Muscle of leg (tissue), 11 donors: Measurements from ENCODE around the gene TMEM236. TPM values are rescaled to one million over a fixed set of nuclear protein-coding genes. Genes with fewer than 3 reads are reported as not detected.

Experiments used
- DNase-seq: peaks from one replicate; pipeline ENCODE4 v3.0.0; 2013
- H3K27ac ChIP-seq: one replicate; pipeline ENCODE4 v1.5.1; 2013; ENCODE audit warnings: mild to moderate bottlenecking, low read length, control low read depth
- H3K27me3 ChIP-seq: one replicate; pipeline ENCODE4 v1.6.1; 2013; ENCODE audit warnings: low read length; ENCODE audit not compliant: control insufficient read depth, insufficient read depth
- H3K36me3 ChIP-seq: one replicate; pipeline ENCODE4 v1.6.1; 2013; ENCODE audit warnings: low read length; ENCODE audit not compliant: control insufficient read depth, insufficient read depth
- H3K4me1 ChIP-seq: one replicate; pipeline ENCODE4 v1.6.1; 2013; ENCODE audit warnings: low read length; ENCODE audit not compliant: control insufficient read depth, insufficient read depth
- H3K4me3 ChIP-seq: one replicate; pipeline ENCODE4 v1.5.1; 2013; ENCODE audit warnings: low read length, control low read depth
- H3K9me3 ChIP-seq: replicated peaks from 2 replicates; pipeline ENCODE4 v1.6.1; 2013; ENCODE audit warnings: low read depth, low read length; ENCODE audit not compliant: control insufficient read depth
- WGBS: methylation state at CpG from one replicate; pipeline ENCODE4 v1.1.5; 2013; ENCODE audit warnings: missing lambda C conversion rate; ENCODE audit not compliant: insufficient coverage; 5-methylcytosine and 5-hydroxymethylcytosine counted together
- polyA plus RNA-seq, 8 donors: library from polyadenylated mRNA; unstranded; fragments of 120-200 nt; gene quantifications; one replicate each; pipeline versions ENCODE4 v1.2.1 to v1.2.3, GENCODE V29; 2013; ENCODE audit warnings: inconsistent platforms in 1 of 8, low replicate concordance in 1 of 8; ENCODE audit not compliant: insufficient read length in 8 of 8, insufficient read depth in 1 of 8
- total RNA-seq: library from RNA; stranded (reverse); fragments of 120-200 nt; gene quantifications from one replicate; pipeline ENCODE4 v1.2.4, GENCODE V29; 2013

The TMEM236 gene
- total and polyA plus RNA-seq, 9 donors = 0.35 to 1.4 (median 0.45) TPM

DNA sequence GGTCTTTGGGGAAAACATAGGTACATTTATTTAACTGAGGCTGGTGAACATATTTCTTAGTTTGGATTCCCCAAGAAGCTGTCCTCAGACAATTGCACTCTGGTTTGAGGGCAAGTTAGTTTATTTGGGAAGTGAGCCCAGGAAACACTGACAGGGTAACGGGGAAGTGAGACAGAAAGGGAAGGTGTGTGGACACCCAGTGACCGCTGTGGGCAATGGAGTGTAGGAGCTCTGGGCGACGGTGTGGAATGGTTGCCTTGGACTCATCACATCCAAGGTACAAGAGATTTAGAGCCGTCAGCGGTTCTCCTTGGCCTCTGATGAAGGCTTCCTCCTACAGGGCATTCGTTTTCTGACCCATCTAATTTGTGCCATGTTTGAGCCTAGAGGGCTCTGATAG, 64.2 kb downstream of the TMEM236 start:
- Histone ChIP-seq H3K27ac (no peak overlapping the region), H3K9me3 (no peaks in the 10 kb centered on the region), H3K4me1 (no peaks in the 10 kb centered on the region), H3K4me3 (no peak overlapping the region), H3K27me3 (peaks cover 2% of the 10 kb centered on the region), H3K36me3 (no peaks in the 10 kb centered on the region)
- DNase-seq = peak; percentile 24
- WGBS = 82% methylated on average over 7 of the region's 7 CpGs

DNA sequence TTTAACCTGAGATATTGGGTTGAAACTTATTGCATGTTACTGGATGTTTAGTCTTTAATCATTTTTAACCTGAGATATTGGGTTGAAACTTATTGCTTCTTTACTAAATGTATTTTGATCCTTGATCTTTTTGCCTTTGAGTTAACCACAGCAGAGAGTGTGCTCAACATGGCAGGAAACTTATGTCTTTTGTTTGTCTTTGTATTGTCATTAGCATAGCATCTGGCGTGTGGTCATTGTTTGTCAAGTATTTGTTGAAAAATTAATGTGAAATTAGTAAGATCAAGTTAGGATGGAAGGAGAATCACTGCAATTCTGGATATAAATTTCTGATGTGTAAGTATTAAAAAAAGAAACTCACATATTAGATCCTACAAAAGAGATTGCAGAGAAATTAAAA, 65.3 kb downstream of the TMEM236 start:
- Histone ChIP-seq H3K27ac (no peak overlapping the region), H3K9me3 (no peaks in the 10 kb centered on the region), H3K4me3 (no peak overlapping the region), H3K4me1 (no peaks in the 10 kb centered on the region), H3K27me3 (peaks cover 2% of the 10 kb centered on the region), H3K36me3 (no peaks in the 10 kb centered on the region)
- no CpG with 5 or more reads among the region's 1 CpG for WGBS
- DNase-seq = no peak

DNA sequence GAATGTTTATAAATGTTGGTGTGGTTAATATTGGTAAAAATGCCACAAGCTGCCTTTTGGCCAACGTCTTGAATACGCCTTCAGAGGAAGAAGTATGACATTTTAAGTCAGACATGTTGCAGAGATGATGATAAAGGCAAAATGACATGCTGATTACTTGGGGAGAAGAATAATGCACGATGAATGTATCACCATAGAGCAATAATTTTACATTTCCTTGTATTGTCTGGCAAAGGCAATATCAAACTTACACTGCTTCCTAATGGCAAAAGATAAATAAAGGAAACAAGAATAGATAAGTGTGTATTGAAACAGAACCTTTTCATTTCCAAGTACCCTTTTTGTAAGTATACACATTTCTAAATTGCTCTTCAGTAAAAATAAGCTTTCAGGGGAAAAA, 65.8 kb downstream of the TMEM236 start:
- Histone ChIP-seq H3K27me3 (peaks cover 2% of the 10 kb centered on the region), H3K36me3 (no peaks in the 10 kb centered on the region), H3K4me3 (no peak overlapping the region), H3K9me3 (no peaks in the 10 kb centered on the region), H3K27ac (no peak overlapping the region), H3K4me1 (no peaks in the 10 kb centered on the region)
- no peak for DNase-seq
- WGBS = 69% methylated on average over 2 of the region's 3 CpGs

DNA sequence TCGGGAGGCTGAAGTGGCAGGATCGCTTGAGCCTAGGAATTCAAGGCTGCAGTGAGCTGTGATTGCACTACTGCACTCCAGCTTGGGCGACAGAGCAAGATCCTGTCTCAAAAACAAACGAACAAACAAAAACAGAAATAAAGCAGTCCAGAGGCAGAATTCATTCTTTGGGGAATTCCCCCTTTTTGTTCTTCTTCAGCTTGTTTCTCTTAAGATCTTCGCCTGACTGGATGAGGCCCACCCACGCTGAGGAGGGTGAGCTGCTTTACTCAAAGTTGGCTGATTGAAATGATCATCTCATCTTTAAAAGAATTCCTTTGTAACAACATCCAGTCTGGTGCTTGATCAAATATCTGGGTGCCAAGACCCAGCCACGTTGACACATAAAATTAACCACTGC, 67.8 kb downstream of the TMEM236 start:
- peaks cover 2% of the 10 kb centered on the region for H3K27me3 ChIP-seq
- no peaks in the 10 kb centered on the region for H3K4me1 ChIP-seq
- H3K27ac ChIP-seq = no peak overlapping the region
- H3K4me3 ChIP-seq = no peak overlapping the region
- WGBS = 89% methylated on average over 3 of the region's 7 CpGs
- no peaks in the 10 kb centered on the region for H3K36me3 ChIP-seq
- DNase-seq = no peak
- no peaks in the 10 kb centered on the region for H3K9me3 ChIP-seq

DNA sequence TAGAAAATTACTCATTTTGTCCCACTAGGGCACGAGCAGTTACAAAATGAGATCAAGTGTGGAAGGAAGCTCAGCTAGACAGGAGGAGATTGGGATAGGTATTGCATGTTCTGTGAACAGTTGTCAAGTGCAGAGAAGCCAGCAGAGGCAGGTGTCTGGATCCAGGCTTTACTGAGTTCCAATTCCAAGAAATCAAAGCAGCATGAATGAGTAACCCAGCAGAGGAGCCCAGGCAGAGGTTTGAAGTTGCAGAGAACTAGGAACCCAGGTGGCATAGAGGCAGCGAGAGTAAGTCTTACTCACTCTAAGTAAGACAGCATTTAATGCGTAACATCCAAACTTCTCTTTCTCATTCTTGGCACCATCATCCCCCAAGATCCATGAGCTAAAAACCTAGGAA, 68.9 kb downstream of the TMEM236 start:
- Histone ChIP-seq H3K9me3 (no peaks in the 10 kb centered on the region), H3K36me3 (no peaks in the 10 kb centered on the region), H3K27ac (no peak overlapping the region), H3K4me1 (no peaks in the 10 kb centered on the region), H3K27me3 (peaks cover 2% of the 10 kb centered on the region), H3K4me3 (no peak overlapping the region)
- WGBS = 63% methylated on average over 2 of the region's 3 CpGs
- no peak for DNase-seq

DNA sequence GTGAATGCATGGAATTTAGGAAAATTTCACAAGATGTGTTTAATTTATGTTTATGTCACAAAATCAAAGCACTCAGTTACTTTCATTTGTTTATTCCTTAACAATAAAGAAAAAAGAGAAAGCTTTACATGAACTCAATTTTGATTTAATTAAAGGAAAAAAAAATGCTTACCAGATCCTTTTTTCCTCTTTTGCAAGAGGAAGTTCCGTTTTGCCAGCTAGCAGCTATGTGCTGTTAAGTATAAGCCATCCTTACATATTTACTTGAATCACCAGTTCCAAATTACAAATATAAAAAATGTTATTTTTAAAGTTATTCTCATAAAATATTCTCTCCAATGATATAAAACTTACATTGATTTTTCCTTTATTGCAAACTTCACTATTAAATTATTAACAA, 69.9 kb downstream of the TMEM236 start:
- DNase-seq = no peak
- WGBS = no CpG with 5 or more reads among the region's 1 CpG
- H3K27ac ChIP-seq = no peak overlapping the region

DNA sequence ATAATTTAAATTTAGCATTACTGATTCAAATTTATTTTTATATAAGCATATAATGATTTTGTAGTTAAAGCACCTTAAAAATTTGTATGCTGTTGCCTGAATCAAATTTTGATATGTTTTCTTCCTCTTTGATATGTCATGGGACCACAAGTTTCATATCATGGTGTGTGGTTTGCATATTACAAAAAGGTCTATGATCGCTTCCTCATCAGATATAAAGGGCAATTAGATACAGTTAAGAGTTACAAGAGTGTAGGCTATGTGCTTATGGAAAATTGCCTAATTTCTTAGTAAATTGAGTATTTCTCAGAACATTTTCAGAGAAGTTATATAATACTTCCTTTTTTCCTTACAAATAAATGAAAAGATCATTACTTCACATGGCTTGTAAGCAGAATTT, 79.3 kb downstream of the TMEM236 start:
- no peak for DNase-seq
- no CpG with 5 or more reads among the region's 1 CpG for WGBS
- Histone ChIP-seq H3K4me1 (no peaks in the 10 kb centered on the region), H3K27ac (no peak overlapping the region), H3K27me3 (no peaks in the 10 kb centered on the region), H3K4me3 (no peak overlapping the region), H3K9me3 (no peaks in the 10 kb centered on the region), H3K36me3 (no peaks in the 10 kb centered on the region)

More for the DNA sequence above, 69.9 kb downstream of the TMEM236 start:
- Histone ChIP-seq H3K4me1 (no peaks in the 10 kb centered on the region), H3K36me3 (no peaks in the 10 kb centered on the region), H3K9me3 (no peaks in the 10 kb centered on the region), H3K4me3 (no peak overlapping the region), H3K27me3 (peaks cover 2% of the 10 kb centered on the region)

DNA sequence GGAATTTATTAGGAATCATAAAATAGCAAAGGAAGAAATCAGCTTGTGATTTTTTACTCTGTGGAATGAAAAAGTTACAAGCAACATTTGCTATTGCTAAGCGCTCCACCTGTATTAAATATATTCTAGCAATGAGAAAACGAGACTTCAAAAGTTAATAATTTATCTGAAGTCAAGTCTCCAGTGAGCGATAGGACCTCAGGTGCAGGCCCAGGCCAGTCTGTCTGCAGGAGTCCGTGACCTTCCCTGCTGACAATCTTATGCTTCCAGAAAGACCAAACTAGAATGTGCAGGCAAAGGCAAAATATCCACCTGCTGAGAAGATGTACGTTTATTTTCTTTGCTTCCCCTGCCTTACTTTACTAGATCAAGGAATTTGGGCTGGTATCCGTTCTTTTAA, 79.9 kb downstream of the TMEM236 start:
- no peaks in the 10 kb centered on the region for H3K9me3 ChIP-seq
- no peaks in the 10 kb centered on the region for H3K36me3 ChIP-seq
- H3K4me3 ChIP-seq = no peak overlapping the region
- WGBS = 84% methylated on average over 3 of the region's 6 CpGs
- H3K27me3 ChIP-seq = no peaks in the 10 kb centered on the region
- no peaks in the 10 kb centered on the region for H3K4me1 ChIP-seq
- no peak overlapping the region for H3K27ac ChIP-seq
- no peak for DNase-seq

DNA sequence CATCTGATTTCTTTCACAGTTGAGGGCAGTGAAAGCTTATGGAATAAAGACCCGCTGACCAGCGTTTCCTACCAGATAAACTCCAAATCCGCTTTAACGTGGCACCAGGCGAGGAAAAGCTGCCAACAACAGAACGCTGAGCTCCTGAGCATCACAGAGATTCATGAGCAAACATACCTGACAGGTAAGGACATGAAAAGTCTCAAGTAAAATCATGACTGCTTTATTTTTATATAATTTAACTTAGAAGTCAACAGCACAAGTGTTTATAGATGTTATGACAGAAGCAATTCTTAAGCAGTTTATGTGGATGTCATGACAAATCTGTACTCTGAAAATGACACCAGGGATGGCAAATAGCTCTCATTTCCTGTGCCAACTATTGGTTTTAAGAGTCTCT, 81.7 kb downstream of the TMEM236 start:
- Histone ChIP-seq H3K4me1 (peaks cover 3% of the 10 kb centered on the region), H3K9me3 (no peaks in the 10 kb centered on the region), H3K27me3 (no peaks in the 10 kb centered on the region), H3K36me3 (no peaks in the 10 kb centered on the region), H3K27ac (no peak overlapping the region), H3K4me3 (no peak overlapping the region)
- WGBS = 87% methylated on average over 4 of the region's 6 CpGs
- no peak for DNase-seq

DNA sequence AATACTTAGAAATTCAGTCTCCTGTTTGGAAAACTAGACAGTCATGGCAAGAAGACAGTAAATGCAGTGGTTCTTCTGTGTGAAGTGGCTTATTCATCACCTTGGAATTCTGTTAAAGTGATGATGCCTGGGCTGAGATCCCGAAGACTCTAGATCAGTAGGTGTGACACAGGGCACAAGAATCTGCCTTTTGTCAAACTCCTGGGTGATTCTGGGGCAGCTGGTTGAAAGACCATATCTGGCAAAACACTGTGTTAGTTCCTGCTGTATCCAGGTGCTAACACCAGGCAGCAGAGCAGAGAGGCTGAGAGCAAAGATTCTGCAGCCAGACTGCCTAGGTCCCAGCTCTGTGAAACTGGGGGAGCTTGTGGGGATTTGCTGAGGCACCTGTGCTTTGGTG, 83.7 kb downstream of the TMEM236 start:
- WGBS = 38% methylated on average over 1 of the region's 1 CpG
- no peaks in the 10 kb centered on the region for H3K9me3 ChIP-seq
- DNase-seq = no peak
- H3K4me3 ChIP-seq = no peak overlapping the region
- H3K27me3 ChIP-seq = no peaks in the 10 kb centered on the region
- H3K4me1 ChIP-seq = peaks cover 3% of the 10 kb centered on the region
- no peak overlapping the region for H3K27ac ChIP-seq
- no peaks in the 10 kb centered on the region for H3K36me3 ChIP-seq

DNA sequence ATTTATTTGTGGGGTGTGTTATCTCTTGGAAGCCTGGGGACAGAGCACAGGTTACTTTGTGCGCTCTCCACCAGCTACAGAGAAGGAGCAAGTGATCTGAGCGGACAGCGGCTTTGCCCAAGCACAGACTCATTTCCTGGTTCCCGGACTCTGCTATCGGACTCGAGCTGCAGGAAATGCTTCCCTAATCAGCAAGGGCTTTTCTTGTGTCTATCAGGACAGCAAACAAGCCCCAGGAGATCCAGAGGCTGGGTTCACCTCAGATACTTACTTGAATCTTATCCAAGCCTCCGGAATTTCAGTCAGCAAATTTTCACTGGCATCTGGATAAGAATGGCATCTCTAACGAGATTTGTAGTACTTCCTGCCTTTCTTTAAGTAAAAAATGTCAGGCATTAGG, 84.9 kb downstream of the TMEM236 start:
- Histone ChIP-seq H3K27ac (no peak overlapping the region), H3K36me3 (no peaks in the 10 kb centered on the region), H3K4me1 (peaks cover 3% of the 10 kb centered on the region), H3K4me3 (no peak overlapping the region), H3K27me3 (no peaks in the 10 kb centered on the region), H3K9me3 (no peaks in the 10 kb centered on the region)
- DNase-seq = peak; percentile 36
- WGBS = 6% methylated on average over 6 of the region's 8 CpGs
